PFSK-1 (cell line): Measurements from ENCODE around the gene TRDN.

Experiments used
- FOXP2 ChIP-seq: optimal IDR thresholded peaks from 2 replicates; pipeline ENCODE3; 2011; ENCODE audit warnings: borderline replicate concordance, control low read depth, inconsistent platforms; ENCODE audit not compliant: insufficient read depth; ENCODE audit errors: extremely low read length, extremely low read depth
- POLR2AphosphoS5 ChIP-seq: IDR thresholded peaks from 2 replicates; pipeline ENCODE4 v1.6.1; 2012; ENCODE audit warnings: low read depth, mild to moderate bottlenecking, control low read depth, low read length, moderate library complexity
- SIN3A ChIP-seq: IDR thresholded peaks from 2 replicates; pipeline ENCODE4 v1.6.1; 2012; ENCODE audit warnings: mild to moderate bottlenecking, low read length, moderate library complexity, borderline replicate concordance; ENCODE audit not compliant: insufficient read depth
- TAF1 ChIP-seq: IDR thresholded peaks from 2 replicates; pipeline ENCODE4 v1.6.1; 2012; ENCODE audit warnings: low read length, control low read depth, borderline replicate concordance; ENCODE audit not compliant: insufficient read depth
- TF ChIP-seq, protein P1 (sequence below), 2 experiments: IDR thresholded peaks; 2 replicates each; pipeline versions ENCODE4 v1.6.1 to v1.8.0; 2011 to 2012; ENCODE audit warnings: low read depth in 2 of 2, low read length in 2 of 2, control low read depth in 1 of 2, inconsistent platforms in 1 of 2, mild to moderate bottlenecking in 1 of 2, moderate library complexity in 1 of 2; ENCODE audit not compliant: insufficient read depth in 1 of 2

Gene TRDN

DNA sequence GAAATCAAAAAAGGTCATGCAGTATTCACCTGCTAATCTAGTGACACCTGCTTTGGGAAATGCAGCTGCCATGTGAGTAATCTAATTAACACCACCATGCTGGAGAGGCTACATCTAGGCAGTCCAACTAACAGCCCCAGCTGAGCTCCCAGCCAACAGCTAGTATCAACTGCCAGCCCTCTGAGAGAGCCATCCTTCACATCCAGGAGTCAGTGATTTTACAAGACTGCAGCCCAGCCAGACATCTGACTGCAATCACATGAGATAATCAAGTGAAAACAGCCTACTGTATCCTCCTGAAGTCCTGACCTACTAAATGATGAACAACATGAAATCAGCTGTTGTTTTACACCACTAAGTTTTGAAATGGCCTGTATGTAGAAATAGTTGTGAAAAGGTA lies 298.4 kb downstream of the TRDN start:
- TF ChIP-seq POLR2AphosphoS5 = no peak
- TF ChIP-seq, protein P1, sequence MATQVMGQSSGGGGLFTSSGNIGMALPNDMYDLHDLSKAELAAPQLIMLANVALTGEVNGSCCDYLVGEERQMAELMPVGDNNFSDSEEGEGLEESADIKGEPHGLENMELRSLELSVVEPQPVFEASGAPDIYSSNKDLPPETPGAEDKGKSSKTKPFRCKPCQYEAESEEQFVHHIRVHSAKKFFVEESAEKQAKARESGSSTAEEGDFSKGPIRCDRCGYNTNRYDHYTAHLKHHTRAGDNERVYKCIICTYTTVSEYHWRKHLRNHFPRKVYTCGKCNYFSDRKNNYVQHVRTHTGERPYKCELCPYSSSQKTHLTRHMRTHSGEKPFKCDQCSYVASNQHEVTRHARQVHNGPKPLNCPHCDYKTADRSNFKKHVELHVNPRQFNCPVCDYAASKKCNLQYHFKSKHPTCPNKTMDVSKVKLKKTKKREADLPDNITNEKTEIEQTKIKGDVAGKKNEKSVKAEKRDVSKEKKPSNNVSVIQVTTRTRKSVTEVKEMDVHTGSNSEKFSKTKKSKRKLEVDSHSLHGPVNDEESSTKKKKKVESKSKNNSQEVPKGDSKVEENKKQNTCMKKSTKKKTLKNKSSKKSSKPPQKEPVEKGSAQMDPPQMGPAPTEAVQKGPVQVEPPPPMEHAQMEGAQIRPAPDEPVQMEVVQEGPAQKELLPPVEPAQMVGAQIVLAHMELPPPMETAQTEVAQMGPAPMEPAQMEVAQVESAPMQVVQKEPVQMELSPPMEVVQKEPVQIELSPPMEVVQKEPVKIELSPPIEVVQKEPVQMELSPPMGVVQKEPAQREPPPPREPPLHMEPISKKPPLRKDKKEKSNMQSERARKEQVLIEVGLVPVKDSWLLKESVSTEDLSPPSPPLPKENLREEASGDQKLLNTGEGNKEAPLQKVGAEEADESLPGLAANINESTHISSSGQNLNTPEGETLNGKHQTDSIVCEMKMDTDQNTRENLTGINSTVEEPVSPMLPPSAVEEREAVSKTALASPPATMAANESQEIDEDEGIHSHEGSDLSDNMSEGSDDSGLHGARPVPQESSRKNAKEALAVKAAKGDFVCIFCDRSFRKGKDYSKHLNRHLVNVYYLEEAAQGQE (IDR thresholded peaks at IDR 0.05; ENCODE audit: insufficient read depth in 1 of 2, low read depth in 2 of 2, low read length in 2 of 2) = no peak

DNA sequence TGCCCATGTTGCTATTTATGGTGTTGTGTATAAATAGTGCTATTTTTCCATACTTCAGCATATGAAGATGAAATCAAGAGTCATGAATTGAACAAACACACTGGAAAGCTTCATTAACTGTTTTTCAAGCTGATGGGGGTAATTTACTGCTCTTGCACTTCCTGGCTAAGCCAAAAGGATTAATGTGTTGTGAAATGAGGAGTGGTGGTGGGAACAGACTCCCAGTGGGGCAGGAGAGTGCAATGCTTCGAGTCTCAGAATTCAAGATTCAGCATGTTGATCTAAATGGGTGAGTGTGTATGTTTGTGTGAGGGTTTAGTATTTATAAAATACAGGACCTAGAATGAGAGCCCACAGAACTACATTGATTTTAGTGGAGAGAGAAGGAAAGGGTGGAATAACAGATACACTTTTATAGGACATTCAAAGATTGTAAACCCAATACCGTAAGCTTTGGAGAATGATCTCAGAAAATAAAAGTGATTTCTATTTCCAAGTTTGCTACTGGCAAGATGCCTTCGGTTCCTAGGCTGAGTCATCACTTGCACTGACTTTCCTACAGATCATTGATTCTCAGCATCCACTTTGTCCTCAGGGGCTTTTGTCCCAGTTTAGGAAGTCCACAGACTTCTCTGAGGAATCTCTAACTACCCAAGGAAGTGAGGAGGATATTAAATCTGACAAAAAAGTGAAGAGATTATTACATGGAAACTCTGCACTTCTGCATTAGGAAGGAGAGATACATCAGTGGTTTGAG lies 303.6 kb downstream of the TRDN start:
- TF ChIP-seq POLR2AphosphoS5 (no peak), SIN3A (no peak), FOXP2 (no peak), TAF1 (no peak)
- TF ChIP-seq, protein P1 (IDR thresholded peaks at IDR 0.05; ENCODE audit: insufficient read depth in 1 of 2, low read depth in 2 of 2, low read length in 2 of 2) = no peak

DNA sequence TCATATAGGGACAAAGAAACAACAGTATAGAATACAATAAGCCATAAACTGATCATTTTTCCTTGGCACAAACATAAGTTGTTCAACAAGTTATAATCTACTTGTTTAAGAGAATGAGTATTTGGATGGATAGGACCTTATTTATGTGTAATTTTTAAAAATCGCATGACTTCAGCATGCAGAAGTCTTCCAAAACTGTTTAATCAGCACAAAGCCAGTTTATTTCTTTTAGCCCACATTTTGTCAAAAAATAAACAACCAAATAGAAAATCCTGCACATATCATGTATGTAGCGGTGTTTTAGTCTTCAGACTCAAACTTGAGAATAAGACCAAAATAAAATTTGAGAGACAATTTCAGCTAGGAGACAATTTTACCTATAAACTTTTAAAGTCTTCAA lies 304.7 kb downstream of the TRDN start:
- TF ChIP-seq TAF1 = no peak
- TF ChIP-seq POLR2AphosphoS5 = no peak
- TF ChIP-seq, protein P1 (IDR thresholded peaks at IDR 0.05; ENCODE audit: insufficient read depth in 1 of 2, low read depth in 2 of 2, low read length in 2 of 2) = no peak
- no peak for TF ChIP-seq FOXP2

DNA sequence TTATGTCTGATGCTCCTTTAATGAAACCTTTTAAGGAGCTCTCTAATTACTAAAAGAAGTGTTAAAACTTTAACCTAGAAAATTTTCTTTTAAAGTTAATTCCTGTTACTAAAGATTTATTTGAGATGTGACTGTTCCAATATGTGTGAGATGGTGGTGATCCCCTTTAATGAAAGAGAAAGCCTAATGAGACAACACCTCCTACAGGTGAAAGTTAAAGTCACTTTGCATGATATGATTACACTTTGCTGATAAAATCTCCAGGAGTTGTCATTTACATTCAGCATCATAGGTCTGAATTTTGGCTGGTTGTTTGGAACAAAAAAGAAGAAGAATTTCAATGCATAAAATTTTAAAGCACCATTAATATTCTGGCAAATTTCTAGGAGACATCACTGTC lies 307.4 kb downstream of the TRDN start:
- TF ChIP-seq TAF1 (no peak), FOXP2 (no peak), POLR2AphosphoS5 (no peak), SIN3A (no peak)
- TF ChIP-seq, protein P1 (IDR thresholded peaks at IDR 0.05; ENCODE audit: insufficient read depth in 1 of 2, low read depth in 2 of 2, low read length in 2 of 2) = no peak
